ENCODE measurements around the gene ZNF423.
A peak's percentile ranks its signal among the peaks of the same experiment; 100 is the strongest.

ZNF423 gene

DNA sequence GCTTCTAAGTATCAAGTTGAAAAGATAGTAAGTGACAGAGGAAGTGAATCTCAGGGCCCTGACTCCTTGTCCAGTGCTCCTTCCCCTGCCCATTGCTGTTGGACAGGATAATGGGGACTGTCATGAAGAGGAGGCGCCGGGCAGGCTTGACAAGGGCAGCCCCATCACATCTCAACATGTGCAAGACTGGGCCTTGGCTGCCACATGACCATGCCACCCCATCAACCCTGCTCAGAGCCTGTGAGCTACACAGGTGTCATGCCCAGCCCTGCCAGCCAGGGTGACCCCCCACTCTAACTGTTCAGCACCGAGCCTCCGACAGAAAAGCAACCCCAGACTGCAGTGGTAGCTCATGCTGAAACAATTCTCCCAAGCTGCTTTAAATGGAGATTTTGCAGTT is 310.7 kb downstream of the ZNF423 start:
- DNase-seq, result no peak

DNA sequence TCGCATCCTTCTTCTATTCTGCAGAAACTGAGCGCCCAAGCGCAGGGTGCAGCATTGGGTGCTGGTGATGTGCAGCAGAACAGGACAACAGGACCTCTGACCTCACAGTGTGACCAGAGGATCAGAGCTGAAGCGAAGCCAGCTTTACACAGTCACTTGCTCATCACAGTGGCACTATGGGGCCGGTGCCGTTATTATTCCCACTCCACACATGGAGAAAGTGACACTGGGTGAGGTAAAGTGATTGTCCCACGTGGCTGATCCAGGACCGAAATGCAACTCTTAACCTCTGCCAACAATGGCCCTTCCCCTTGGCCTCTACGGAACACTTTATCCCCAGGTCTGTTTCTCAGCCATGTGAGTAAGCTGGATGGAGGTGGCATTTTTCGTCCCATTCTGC is 311.1 kb downstream of the ZNF423 start:
- no peak for DNase-seq

DNA sequence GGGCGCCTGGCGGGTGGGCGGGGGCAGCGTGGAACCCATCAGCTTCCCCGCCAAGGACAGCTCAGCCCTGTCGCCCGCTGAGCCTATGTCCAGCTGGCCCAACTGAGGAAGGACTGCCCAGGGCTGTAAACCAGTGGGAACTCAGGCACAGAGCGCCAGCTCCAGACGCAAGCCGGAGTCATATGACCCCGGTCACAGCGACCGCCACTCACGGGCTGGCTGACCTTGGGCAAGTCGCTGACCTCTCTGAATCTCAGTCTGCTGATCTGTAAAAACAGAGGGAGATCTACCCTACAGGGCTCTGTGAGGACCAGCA is 312.3 kb downstream of the ZNF423 start:
- DNase-seq, result no peak

DNA sequence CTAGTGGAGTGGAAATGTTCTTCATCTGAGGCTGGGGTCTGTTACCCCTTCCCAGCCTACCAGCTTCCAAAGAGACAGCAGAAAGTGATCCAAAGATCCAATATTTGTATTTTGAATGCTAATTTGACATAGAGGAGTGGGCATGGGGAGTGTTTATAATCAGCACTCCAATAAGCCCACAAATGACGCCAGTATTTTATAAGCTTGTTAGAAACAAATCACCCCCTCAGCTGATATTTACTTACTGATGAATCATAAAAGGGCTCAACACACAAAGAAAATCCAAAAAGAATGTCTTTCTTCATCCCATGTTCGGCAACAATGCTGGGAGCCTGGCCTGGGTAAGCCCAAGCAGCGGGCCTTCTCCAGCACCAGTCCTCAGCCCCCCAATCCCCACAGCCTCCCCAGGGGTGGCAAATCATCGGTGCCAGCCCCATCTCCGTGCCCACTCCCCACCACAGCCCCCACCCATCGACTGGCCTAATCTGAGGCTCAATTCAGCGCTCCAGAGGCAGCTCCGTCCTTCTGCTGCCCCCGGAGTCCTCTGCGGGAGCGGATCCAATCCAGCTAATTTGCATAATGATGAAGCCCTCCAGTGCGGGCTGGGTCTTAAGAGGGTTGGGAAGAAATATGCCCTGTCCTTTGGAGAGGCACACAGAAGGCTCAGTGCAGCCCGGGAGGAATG is 312.8 kb downstream of the ZNF423 start:
- no peak for DNase-seq

DNA sequence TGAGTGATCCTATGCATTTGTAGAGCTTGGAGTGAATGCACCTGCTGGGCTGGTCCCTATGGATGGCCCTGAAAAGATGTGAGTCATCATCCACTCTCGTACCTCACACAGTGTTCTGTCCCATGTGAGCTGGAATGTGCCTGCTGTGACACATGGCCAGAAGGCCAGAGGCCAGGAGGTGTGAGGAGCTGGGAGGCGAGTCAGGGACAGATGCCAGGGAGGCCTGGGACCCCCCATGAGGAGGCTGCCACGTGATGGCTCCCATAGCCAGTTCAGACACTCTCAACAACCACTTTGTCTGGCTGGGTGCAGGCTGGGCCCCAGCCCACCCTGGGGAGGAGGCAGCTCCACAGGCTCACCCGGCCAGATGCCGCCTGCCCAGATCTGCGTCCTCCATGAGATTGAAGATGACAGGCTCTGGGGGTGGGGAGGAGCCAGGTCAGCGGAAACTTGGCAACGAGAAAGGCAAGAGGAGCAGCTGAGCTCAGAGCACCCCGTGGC is 313.5 kb downstream of the ZNF423 start:
- DNase-seq, result no peak

DNA sequence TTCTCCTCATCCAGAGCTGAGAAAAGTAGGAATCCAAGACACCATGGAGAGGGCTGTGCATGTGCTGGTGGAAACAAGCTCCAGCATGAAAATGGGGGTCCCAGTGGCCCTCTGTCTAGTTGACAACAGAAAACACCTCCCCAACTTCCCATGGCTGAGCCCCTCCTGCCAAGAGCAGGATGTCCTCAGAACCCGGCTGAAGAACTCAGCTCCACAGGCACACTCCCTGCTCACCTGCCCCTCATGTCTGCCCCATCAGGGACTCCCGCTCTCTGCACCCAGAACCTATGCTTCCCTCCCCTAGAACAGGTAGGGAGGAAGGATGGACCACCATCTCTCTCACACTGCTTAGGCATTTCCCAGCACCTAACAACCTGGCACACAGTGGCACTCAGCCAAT is 315.1 kb downstream of the ZNF423 start:
- no peak for DNase-seq

DNA sequence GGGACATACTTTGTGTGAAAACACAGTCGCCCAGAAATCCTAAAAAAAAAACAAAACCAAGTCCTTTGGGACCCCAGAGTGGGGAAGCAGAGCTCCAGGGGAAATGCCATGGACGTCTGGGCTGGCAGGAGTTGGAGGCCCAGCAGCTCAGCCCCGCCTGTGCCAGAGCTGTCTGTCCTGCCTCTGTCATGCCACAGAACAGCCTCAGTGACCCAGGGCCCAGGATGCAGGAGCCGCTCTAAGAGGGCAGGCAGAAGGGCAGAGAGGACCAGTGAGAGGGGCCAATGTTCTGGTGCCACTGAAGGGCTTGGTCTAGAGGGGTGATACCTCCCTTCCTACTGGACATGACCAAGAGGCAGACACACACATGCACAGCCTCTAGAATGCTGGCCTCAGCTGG is 316.2 kb downstream of the ZNF423 start:
- DNase-seq, result no peak

DNA sequence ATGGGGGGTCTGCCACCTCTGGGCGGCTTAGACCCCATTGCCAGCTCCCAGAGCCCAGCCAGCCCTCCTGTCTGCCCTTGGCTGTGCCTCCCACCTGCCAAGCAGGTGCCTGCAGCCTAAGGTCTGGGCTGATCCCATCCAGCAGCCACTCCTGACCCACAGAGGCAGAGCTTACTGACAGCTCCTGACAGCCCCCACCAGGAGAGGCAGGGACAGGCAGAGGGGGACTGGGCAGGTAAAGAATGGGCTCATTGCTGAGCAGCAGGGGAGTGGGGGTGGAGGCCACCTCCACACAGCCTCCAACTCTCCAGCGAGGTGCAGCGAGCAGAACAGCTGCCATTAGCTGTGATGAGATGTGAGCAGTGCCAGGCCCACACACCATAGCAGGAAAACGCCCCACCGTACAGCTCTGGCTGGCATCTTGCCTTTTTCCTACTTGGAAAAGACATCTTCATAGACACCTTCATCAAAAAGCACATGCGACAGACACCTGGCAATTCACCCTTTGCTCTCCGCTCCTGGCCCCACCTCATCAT is 317.9 kb downstream of the ZNF423 start:
- no peak for DNase-seq

DNA sequence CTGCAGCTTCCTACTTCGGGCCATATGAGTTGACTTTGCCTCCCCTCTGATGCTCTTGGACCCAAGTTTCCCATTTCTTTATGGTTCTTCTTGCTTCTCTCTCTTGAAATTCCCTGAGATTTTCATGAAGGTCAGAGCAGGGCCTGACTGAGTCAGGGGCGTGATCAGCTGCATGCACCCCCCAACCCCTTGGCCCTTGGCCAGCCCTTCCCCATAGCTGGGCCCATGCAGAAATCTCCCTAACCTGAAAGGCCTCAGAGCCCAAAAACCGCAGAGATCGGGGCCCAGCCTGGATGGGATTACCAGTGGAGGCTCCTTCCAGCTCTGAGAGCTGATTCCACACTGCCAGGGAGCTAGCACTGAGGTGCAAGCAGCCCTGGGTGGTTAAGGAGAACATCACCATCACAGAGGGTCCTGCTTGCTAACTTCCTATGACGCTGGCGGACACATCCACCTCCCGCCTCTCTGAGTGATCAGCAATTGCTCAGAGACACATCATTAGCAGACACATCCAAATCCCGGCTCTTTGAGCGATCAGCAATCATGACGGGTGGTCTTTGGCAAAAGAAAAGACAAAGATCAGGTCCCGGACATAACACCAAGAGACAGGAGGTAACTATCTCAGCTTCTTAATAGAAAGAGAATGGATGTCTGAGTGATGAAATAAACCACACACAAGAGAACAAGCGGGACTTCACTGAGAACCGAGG is 320.9 kb downstream of the ZNF423 start:
- no peak for DNase-seq

DNA sequence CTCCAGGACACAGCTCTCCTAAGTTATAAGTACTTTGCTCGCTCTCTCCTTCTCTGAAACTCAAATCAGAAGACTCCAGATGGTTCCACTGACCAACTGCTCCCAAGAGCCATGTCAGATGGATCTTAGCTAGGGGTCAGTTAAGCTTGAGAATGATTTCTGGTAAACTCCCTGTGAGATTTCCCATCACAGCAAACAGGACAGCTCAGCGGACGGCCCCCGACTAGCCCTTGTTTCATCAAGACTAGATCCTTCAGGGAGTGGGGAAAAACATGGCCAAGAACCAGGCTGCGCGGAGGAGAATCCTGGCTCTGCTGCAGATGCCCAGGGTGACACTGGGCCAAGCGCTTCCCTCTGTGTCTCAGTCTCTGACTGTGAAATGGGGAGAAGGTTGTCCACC is 322.5 kb downstream of the ZNF423 start:
- no peak for DNase-seq

DNA sequence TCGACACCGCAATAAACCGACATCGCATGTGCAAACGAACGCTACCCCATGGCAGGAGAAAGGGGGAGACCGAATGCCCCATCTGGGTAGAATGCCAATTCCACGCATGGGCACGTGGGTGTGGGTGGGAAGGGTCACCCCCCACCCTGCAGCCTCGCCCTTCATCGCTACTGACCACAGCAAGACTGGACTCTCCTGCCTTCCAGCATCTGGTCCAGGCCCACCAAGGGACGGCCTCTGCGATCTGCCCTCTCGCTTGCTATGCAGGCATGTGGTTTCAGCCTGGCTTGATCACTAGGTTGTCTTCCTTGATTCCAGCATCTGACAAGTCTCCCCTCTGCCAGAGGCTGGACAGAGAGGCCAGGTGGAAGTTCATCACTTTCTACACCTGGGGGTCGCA is 323.0 kb downstream of the ZNF423 start:
- no peak for DNase-seq

DNA sequence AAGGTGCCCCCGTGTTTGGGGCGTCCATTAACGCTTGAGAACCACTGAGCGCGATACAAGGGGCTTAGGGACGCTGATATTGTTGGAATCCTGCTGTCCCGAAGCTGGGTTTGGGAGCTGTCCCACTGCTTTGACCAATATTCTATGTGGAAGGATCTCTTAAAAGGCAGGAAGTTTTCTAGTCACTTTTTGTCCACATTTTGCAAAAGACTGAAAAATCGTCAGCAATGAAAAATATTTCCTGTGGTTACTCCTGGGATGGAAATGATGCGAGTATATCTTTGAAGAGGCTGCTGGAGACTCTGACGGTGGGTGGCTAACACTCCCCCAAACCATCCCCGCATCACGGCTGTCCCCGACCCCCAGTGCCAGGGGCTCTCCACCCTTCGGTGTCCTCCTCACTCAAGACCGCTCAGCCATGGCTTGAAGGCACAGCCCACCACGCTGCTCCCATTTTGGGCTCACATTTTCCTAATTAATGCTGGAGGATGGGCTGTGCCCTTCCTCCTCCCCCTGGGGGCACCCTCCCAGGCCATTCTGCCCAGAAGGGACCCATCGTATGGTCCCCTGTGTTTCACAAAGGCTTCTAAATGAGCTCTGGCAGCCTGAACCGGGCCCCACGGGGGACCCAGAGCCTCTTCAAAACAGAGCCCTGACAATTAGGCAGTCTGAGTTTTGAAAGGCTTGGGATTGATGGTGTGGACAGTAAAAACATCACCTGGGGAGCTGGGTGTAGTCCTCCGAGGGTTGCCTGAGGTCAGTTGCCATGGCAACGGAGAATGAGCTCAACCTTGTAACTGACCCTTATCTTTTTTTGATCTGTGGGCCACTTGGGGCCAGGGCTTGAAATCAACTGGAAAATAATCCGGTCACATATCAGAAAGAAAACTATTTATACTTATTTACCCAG is 323.7 kb downstream of the ZNF423 start:
- no peak for DNase-seq

DNA sequence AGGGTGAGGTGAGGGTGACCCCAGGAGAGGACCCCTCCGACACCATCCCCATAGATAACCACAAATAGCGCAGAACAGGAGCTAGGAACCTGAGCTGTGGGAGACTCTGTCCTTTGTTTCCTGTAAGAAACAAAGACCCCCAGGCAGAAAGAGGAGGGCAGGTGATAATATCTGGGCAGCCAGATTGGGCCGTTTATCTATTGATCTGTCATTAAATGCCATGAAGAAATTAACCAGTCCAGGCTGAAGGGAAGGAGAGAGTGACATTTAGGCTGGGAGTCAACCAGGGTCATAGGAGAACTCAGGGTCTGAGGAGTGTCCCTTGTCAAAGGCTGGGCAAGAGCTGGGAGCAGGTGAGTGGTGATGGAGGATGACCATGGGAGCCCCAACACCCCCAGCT is 324.5 kb downstream of the ZNF423 start:
- no peak for DNase-seq

DNA sequence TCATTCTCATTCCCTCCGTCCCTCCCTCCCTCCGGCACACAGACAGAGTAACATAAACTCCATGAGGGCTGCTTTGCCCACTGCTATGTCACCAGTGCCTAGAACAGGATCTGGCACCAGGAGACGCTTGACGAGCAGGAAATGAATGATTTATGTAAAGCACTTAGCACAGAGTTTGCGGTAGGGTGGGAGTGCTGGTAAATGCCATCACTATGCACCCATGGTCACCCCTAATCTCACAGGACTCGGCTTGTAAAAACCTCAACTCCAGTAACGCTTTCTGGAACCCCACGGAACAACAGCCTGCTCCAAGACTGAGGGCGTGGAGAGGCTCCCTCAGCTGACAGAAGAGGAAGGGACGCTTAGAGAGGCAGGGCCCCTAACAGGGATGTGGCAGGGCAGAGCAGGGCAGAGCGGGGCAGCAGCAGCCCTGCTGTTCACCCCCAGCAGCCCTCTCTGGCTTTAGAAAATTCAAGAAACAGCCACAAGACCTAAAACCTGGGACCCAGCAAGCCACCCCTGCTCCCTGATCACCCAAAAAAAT is 325.4 kb downstream of the ZNF423 start:
- peak; percentile 19 to 27 for DNase-seq

DNA sequence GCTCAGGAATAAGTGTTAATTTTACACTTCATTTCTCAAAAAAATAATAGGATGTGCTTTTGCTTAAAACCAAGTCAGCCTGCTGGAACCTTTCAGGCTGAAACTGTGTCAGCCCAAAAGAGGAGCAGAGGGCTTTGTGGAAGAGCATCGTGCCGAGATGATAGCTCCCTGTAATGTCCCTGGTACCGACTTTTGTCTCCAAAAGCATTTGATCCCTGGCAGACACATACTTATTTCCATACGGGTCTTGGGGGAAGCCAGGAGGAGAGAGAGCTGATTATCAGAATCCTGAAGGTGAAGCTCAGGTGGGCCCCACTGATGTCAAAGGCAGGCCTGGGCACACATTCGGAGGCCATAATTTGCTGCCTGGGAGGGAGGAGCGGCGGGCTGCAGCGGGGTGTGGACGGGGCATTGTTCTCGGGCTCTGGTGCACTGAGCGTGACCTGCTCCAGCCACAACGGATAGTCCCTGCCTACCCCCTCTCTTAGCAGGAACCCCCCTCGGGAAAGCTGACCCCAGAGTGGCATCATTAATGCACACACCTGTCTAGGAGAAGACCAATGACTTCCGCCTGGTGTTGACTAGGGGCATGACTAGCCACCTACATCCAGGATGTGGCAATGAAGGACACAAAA is 326.4 kb downstream of the ZNF423 start:
- no peak for DNase-seq

DNA sequence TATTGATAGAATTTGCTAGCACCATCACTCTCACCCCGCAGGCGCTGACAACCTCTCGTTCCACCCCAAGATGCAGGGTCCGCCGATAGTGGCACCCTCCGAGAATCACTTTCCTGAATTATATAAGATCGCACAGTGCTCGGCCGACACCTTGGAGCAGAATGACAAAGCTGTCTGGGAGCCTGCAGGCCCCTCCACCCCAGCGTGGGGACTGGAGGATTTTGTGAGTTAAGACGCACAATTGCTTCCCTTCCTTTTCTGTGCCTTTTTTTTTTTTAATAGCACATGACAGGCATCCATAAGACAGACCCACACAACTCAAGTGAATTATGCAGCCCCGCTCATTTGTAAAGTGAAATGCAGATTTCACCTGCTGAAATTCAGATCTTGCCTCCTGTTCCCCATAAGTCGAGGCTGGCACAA is 327.0 kb downstream of the ZNF423 start:
- no peak for DNase-seq

DNA sequence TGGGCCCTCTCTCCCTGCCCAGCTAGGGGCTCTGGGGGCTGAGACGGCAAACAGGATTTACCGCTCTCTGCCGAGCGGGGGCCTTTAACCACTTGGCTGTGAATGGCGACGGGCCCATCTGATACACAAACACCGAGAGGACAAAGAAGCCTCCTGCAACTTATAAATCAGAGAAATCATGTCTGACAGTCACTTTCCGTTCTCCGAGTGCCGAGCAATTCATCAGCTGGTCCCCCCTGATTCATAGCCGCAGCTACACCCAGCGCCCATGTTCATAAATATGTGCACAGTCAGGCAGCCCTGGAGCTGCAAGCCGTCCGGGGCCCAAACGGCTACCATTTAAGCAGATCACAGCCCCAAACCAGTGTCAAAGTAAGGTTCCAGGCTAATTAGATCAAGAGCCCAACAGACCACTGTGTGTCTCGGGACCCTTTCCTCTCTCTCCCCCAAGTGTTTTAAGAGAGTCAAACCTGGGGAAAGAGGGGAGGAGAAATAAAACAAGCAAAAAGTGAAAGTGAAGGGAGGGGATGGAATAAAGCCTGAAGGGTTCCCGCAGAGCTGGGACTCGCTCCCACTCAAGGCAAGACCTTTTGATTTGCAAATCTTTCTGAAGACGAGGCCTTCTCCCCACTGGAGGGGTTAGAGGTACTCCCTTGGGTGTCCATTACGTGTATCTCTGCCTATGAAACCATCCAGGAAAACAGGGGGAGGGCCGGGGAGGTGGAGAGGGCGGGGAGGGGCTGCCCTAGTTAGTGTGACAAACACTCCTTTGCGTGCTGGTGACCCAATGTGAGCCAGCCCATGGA is 327.6 kb downstream of the ZNF423 start:
- DNase-seq, result no peak

DNA sequence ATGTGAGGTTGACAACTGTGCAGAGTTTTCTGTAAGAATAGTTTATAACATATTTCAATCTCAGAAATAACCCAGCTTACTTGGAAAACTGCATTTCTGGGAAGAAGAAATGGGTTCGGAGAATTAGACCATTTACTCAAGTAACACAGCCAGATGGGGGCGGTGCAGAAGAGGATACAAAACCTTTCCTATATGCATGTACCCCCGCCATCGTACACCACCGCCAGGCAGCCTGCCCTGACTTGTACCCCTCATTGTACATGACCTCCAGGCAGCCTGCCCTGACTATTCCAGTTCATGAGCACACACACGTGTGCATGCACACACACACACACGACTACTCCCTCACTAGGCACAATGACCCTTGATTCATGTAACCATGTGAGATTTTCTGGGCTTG is 328.3 kb downstream of the ZNF423 start:
- DNase-seq, result no peak

DNA sequence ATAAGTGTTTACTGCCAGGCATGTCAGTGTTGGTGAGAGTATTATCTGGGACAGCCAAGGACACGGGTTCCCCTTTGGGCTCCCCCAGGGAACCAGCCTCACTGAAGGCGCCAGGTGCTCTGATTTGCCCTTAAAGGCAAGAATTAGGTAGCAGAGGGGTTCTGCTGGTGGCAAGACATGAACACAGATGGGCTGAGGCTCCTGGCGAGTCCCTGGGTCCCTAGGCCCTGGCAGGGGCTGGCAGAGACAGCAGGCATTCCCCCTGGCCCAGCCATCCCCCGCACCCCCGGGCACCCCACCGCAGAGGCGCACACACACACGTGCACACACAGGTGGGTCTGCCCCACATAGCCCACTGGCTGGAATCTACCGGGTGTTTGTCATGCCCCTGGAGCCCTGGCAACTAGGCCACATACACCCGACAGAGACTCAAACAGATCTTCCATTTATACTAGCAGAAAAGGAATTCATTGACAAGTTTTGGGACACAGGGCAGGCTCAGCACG is 329.0 kb downstream of the ZNF423 start:
- no peak for DNase-seq

DNA sequence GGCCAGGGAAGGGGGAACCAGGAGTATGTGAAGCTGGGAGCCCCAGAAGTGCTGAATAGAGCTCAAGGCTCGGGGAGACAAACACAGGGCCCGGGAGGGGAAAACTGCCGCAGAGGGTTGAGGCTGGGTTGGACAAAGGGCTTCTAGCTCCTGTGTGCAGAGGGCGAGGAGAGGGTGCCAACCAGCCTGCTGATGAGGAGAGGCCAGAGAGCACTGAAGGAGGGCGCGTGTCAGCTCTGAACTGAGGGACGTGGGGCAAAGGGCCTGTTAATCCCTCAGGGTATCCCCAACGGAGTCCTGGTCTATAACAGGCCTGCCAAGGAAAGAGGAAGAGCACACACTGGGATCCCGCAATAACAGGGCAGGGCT is 331.0 kb downstream of the ZNF423 start:
- DNase-seq, result no peak

DNA sequence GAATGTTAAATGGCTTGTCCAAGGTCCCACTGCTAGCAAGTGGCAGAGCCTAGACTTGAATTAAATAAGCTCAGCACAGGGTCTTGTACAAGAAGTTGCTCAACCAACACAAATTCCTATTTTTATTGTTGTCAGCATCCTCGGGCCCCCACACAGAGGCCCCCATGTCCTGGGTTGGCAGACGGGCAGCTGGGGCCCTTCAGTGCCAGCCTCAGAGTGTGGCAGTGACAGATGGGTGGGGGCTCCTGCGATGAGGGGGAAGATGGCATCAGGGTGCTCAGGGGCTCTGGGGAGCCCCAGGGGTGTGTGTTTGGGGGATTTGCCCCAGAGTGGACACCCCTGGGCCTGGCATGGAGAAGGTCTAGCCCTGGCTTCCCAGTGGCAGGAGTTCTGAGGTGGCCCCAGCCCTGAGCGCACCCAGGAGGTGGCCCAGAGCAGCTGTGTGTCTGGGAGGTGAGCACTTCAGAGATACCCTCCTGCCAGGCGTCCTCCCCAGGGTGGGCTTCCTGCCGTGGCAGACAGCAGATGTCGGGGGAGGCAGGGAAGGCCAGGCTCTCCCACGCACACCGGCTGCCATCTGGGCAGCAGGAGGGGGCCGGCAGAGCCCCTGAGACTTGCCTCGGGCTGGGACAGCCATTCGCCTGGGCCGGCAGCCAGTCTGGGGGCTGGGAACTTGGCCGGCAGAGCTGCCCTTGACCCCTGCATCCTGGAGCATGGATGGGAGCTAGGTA is 331.5 kb downstream of the ZNF423 start:
- no peak for DNase-seq

All from inflammatory macrophage (primary cell).